T1000 (cell line): ENCODE data around the gene ZNF181.
"Not testable (repeated sequence)": the region's sequence is repeated elsewhere in the genome, so short reads cannot be mapped to it uniquely, and the experiment has no call there.

Experiments
- DNase-seq: peaks from one replicate; lab custom pipeline; 2025; ENCODE audit warnings: mixed read lengths; lab: John Stamatoyannopoulos, UW

Gene ZNF181

DNA sequence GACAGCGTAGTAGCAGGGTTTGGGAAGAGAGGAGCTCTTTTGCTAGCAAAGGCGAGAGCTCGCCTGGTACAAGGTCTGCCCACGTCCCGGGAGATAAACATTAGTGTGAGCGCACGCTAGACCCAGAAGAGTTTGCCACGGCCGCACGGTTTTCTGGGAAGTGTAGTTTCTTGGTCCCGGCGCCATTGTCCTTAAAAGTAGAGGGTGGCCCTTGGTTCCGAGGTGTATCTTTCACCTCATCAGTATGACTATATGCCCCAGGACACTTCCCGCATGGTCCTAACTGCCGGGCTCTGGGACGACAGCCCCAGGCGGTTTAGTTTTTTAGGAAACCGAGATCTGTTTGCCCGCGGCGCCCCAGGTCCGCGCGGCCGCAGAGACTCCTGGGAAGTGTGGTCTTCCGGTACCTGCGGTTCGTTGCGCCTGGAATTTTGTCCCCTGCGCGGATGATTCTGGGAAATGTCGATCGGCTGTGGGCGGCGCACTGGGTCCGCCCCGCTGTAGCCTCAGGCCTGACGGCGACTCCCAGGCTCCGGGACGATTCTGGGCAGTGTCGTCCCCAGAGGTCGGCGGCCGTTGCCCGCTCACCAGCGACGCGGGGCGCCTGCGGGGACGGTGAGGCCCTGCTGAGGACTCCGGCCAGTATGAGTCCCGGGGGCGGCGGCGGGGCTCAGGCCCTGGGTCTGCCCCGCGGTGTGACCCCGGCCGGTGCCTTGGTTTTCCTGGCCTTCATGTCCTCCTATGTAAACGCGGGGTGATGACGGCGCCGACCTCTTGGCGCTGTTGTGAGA lies at the start of gene ZNF181:
Gene ZNF181 (plus strand): TSS at position 498 of the 791 bp plus-strand sequence. CDS start 795 bp downstream, outside the sequence.
- peak; percentile 85 for DNase-seq

DNA sequence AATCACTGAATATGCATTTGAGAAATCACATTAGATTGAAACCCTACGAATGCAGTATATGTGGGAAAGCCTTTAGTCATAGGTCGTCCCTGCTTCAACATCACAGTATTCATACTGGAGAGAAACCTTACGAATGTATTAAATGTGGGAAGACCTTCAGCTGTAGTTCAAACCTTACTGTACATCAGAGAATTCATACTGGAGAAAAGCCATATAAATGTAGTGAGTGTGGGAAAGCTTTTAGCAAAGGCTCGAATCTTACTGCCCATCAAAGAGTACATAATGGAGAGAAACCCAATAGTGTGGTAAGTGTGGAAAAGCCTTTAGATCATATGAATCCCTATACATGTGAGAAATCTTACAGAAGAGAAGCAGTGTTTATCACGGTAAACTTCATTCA lies 48.8 kb upstream of the ZNF181 start:
- not testable (repeated sequence) for DNase-seq

DNA sequence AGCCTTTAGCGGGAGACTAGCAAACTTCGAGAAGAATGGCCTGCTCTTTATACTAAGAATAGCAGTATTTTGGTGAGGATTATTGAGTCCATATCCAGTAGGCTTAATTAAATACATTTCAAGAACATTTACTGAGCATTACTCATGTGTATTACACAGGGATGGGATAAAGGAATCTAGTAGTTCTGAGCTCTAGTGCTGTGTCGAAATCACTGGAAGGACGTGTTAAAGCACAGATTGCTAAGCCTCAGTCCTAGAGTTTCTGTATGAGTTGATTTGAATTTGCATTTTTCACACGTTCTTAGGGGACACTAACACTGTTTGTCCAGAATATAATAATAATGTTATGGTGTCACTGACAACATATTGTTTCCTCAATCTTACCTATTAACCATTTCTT lies 47.6 kb upstream of the ZNF181 start:
- no peak for DNase-seq

DNA sequence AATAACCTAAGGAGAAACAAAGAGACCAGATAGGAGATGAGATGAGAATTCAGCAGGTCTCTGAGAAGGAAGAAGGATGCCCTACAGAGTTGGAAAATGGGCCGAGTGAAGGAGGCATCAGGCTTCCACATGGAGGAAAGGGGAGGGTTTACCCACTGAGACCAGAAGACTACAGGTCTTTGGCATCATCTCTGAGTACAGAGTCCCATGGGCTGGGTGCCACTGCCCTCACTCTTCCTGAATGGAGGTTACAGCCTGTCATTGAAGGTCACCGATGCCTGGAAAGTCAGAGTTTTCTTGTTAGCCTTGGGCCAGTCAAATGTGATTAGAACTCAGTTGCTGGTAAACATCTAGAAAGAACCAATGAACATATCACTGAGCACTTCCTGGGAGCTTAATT lies 46.7 kb upstream of the ZNF181 start:
- DNase-seq = no peak

DNA sequence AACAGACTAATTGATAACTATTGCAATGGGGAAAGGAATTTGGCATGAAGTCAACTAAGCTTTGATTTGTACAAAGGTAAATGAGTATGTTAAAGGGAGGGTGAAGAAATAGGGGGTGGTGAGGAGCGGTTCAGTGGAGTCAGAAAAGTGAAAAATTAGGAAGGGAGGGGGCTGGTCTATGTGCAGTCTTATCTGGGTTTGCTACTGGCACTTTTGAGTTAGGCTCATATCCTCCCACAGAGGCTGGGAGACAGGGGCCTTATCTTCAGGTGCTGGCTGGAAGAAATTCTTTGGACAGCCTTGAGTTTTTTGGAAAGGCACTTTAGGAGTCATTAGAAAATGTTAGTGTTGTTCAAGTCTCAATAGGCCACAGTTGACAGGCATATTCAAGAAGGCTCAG lies 45.5 kb upstream of the ZNF181 start:
- no peak for DNase-seq

DNA sequence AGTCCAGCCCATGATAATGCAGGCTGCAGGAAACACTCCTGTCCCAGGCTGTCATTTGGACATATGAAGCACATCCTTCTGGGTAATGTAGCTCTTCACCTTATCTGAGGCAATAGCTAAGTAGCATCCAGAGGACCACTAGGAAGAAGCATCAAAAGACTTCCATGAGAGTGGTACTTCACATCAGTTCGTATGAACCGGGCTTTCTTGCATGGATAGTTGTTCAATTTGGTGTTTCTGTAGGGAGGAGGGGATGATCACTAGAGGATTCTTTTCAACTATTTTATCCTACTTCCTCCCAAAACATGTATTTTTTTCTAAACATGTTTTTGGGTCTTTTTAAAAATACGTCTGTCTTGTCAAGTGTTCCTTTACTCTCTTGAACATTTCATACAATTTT lies 43.7 kb upstream of the ZNF181 start:
- no peak for DNase-seq

DNA sequence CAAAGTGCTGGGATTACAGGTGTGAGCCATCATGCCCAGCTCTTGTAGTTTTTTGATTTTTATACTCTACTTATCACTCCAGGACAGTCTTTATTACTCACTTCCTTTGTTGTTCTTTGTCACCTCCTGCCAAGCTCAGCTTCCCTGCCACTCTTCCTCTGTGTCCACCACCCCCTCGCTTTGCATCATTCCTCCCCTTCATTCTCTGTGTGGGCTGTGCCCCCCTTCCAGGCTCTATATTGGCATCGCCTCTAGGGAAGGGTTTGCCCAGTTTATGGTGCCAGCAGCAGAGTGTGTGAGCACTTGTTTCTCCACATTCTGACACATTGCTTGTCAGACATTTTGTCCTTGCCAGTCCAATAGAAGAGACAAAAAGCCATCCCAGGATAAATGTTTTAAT lies 41.5 kb upstream of the ZNF181 start:
- no peak for DNase-seq

DNA sequence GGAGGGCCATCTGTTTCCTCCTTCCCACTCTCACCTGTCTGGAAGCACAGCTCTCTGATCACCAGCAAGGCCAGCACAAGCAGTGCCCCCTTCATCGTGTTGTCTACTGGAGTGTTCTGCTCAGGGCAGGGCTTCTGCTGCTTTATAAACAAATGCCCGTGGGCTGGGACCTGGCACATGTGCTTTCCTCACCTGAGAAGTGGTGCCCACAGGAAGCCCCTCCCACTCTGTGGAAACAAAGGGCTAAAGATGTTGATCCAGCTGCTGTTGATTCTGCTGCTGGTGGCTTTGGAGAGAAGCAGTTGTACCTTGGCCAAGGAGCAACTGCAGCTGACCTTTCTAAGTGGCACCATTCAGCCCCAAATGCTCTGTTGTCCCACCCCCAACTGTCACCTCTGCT lies 26.4 kb upstream of the ZNF181 start:
- DNase-seq = no peak

- no peak for DNase-seq
These were observed 22.2 kb upstream of the ZNF181 start for GRCh38 chr19:34711890-34712289.

DNA sequence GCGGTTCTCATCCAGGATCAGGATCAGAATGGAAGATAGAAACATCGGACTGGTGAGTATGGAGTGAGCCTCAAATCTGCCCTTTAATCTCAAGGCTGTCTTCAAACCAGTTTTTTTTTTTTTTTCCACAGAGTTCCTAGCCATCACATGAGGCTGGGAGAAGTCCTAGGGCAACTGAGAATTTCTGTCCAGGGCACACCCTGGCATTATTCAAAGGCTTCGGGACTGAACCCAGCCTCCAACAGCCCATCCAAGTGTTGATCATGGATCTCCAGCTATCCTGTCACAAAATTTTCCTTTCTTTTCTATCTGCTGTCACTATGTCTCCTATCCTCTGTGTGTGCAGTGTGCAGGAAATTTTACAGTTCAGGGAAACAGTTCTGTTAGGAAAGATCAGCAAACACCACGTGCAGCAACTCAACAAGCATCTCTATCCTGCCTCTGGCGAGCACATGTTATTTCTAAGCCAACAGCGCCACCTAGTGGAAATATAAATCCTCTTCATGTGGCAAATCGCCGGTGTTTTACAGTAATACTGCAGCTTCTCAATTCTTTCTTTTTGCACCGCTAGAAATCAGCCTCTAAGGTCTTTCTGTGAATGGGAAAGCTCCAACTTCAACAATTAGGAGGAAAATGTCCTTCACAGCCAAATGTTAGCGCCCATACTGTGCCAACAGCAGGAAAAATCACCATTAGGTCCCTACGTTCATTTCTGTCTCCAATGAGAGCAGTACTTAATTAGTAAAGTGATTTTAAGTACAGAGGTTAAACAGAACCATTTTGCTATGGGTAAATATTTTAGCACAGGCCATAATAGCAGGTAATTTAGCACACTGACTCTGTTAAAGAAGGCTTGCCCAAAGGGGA lies 21.4 kb upstream of the ZNF181 start:
- DNase-seq = peak; percentile 57

DNA sequence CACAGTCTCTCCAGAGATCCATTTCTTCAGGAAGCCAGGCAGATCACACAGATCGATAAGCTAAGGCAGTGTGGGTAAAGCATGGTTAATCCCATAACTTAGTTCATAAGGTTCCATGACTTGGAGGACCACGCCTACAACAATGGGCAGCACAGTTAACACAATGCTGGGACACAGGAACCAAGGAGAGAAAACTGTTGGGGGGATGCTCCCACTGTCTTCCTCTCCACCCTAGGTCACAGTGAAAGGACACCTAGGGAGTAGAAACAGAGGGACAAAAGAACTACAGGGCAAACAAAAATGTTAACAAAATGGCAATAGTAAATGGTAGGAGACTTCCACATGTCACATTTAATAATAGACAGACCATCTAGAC lies 20.8 kb upstream of the ZNF181 start:
- no peak for DNase-seq

GRCh38 chr19:34715357-34715756 lies 18.7 kb upstream of the ZNF181 start:
- DNase-seq = no peak

GRCh38 chr19:34722353-34722752 lies 11.7 kb upstream of the ZNF181 start:
- no peak for DNase-seq

- no peak for DNase-seq
These were observed 8.6 kb upstream of the ZNF181 start for GRCh38 chr19:34725400-34725799.

DNA sequence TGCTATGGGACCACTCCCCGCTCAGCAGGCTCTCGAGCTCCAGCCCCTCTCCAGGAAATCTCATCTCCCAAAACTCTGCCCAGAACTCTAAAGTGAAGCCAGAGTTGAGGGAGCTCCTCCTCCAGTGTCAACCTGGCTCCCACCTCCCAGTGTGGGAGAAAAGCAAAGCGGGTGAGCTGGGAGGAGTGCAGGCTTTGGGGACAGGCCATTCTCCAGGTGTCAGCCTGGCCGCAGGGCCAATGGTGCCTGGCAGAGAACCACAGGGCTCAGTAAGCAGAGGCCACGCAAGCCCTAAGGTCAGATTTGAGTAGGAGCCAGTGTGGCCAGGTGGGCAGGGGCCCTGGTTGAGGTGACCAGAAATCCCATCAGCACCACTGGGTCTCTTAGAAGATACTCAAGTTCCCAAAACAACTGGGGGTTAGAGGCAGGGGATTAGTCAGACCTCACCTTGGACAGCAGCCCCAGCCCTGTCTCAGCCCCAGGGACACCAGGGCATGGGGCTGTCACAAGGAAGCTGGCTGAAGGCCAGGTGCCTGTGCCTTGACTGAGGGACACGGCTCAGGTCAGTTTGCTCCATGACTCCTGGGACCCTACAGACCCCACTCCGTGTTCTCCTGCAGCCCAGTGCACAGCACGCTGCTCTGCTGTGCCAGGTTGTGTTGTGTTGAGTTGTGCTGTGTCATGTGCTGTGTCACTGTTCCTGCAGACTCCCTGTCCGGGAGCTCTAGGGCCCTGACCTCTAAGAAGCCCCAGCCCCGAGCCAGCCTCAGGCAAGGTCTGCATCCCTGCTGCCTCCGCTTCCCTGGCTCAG lies 2.8 kb upstream of the ZNF181 start:
- no peak for DNase-seq

- DNase-seq = no peak
These were observed 2.1 kb upstream of the ZNF181 start for GRCh38 chr19:34731964-34732363.

GRCh38 chr19:34732612-34733211 lies 1.3 kb upstream of the ZNF181 start:
- DNase-seq = no peak

DNA sequence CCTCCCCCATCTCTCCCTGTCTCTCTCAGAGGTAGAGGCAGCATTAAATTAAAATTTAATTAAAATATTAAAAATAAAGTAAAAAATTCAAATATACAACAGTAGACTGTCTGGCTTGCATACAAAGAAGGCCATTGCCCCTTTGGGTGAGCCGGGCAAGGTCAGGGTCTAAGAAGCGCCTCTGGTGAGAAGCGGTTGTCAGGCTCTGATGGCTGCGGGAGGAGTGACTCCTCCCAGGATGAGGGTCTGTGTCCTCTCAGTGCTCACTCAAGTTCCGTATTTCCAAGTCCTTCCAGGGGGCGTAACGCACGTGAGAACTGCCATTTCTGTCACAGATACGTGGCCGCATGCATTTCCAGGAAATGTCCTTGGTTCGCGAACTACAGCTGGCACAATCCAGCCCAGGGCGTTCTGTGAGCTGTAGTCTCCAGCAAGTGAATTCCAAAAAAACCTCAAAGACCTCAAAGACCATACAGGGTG lies 737 bp upstream of the ZNF181 start:
- no peak for DNase-seq

GRCh38 chr19:34734537-34735103 lies 577 bp downstream of the ZNF181 start:
- DNase-seq = no peak

DNA sequence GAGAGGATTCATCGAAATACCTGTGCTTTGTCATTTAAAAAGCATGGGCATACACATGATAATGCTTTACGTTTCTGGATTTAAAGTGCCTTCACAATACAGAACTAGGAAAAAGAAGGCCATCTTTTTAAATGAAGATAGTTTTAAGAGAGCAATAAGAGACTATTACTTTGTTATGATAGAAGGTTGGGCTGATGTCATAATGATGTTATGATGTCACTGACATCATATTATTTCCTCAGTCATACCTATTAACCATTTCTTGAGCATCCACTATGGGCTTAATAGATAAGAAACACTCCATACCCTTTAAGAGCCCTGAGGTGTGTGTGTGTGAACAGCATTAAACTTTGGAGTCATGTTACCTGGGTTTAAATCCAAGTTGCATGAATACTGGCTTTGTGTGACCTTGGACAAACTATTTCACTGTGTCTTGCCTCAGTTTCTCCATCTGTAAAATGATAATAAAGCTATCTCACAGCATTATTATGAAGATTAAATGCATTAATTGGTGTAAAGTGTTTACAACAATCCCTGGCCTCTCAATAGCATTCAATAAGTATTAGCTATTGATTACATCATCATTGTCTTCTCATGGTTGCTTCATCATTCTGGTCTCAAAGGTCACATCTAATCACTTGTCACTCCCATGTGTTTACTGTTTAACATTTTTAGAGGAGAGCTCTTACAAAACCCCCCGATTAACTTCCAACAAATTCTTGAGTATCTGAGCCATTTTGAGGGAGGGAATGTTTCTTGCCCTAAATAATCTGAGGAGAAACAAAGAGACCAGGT lies 11.1 kb downstream of the ZNF181 start:
- no peak for DNase-seq

DNA sequence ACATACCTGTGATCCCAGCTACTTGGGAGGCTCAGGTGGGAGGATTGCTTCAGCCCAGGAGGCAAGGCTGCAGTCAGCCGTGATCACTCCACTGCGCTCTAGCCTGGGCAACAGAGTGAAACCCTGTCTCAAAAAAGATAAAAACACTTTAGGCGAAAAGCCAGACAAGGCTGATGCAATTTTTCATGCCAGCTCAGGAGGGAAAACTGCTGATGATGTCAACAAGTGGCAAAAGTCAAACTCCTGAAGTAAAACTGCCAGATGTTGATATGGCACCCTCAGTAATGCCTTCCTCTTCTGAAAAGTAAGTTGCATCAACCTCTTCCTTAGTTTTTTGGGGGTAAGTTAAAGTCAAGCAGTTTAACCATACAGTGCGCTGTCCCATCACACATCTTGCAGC lies 23.4 kb downstream of the ZNF181 start:
- no peak for DNase-seq
